Gastroesophageal sphincter (tissue), 3 donors: ENCODE results near the gene PNMA6A.
"Not testable (repeated sequence)": the region's sequence is repeated elsewhere in the genome, so short reads cannot be mapped to it uniquely, and the experiment has no call there.

ENCODE experiments used
- CTCF ChIP-seq, 4 experiments: fragments of 200-600 bp in 2 of 4; fragments of 450-650 bp in 2 of 4; sonication (generic) in 1 of 4; IDR thresholded peaks; one replicate each; pipeline ENCODE4 v1.5.1; 2017 to 2019; ENCODE audit warnings: antibody characterized with exemption in 4 of 4, mild to moderate bottlenecking in 2 of 4, moderate library complexity in 2 of 4
- EP300 ChIP-seq: sonication (generic); formaldehyde crosslinking; IDR thresholded peaks from one replicate; pipeline ENCODE4 v1.6.1; 2017; ENCODE audit warnings: antibody characterized with exemption, mild to moderate bottlenecking
- POLR2A ChIP-seq, 2 donors: fragments of 450-650 bp; IDR thresholded peaks; one replicate each; pipeline ENCODE4 v1.6.1; 2017; ENCODE audit warnings: antibody characterized with exemption in 2 of 2, mild to moderate bottlenecking in 2 of 2, moderate library complexity in 1 of 2
- POLR2AphosphoS5 ChIP-seq: sonication (generic); formaldehyde crosslinking; IDR thresholded peaks from one replicate; pipeline ENCODE4 v1.6.1; 2017; ENCODE audit warnings: antibody characterized with exemption

- TF ChIP-seq CTCF (IDR thresholded peaks at IDR 0.05); POLR2A (IDR thresholded peaks at IDR 0.05); EP300; POLR2AphosphoS5: not testable (repeated sequence)
These were observed 1.1 kb downstream of the PNMA6A start for GRCh38 chrX:153073331-153073730.
